ENCODE data around the gene TUBA8. TPM values are rescaled to one million over a fixed set of nuclear protein-coding genes. Genes with fewer than 3 reads are reported as not detected.

TUBA8 gene
- polyA plus RNA-seq, 1 donor (not counting 4 experiments of a cell fraction or from before 2014, with no cell fraction given), result 0.35 TPM

DNA sequence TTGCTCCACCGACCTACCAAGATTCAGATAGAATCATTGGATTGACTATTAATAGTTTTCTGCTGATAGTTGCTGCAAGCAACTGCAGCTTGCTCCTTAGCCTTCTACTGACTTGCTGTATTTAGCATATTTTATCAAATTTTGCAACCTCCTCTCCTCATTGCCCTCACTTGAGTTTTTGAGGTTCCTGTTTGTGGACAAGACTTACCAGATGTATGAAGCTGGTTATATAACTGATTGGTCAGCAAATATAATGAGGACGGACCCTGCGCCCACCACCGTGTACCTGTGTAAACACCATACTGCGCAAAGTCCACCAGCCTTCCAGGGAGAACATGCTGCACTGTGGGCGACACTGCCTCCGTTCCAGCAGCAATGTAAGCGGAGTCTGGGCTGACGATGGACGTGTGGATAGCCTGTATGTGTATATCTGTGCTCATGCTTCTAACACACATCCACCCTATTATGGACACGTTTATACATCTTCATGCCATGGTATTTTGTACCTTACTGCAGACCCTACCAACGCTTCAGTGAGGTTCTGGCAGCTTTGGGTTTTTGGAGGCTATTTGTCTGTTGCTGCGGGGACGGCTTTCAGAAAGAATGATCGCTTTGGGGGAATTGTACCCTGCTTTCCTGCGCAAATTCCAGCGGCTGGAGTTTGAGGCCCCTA lies 37.8 kb downstream of the TUBA8 start:
- TF ChIP-seq, protein P1, sequence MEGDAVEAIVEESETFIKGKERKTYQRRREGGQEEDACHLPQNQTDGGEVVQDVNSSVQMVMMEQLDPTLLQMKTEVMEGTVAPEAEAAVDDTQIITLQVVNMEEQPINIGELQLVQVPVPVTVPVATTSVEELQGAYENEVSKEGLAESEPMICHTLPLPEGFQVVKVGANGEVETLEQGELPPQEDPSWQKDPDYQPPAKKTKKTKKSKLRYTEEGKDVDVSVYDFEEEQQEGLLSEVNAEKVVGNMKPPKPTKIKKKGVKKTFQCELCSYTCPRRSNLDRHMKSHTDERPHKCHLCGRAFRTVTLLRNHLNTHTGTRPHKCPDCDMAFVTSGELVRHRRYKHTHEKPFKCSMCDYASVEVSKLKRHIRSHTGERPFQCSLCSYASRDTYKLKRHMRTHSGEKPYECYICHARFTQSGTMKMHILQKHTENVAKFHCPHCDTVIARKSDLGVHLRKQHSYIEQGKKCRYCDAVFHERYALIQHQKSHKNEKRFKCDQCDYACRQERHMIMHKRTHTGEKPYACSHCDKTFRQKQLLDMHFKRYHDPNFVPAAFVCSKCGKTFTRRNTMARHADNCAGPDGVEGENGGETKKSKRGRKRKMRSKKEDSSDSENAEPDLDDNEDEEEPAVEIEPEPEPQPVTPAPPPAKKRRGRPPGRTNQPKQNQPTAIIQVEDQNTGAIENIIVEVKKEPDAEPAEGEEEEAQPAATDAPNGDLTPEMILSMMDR (optimal IDR thresholded peaks at IDR 0.05 in 1 of 3, IDR thresholded peaks at IDR 0.05 in 1 of 3, conservative IDR thresholded peaks at IDR 0.05 in 1 of 3; ENCODE audit: extremely low read depth in 1 of 3, insufficient read depth in 2 of 3, low read length in 3 of 3), result no peak
- no peak for TF ChIP-seq EZH2 (IDR thresholded peaks at IDR 0.05; ENCODE audit: low read length)

GRCh38 chr22:18152519-18152918 lies 41.9 kb downstream of the TUBA8 start:
- H4K20me1 ChIP-seq (ENCODE audit: control insufficient read depth, extremely low read depth, insufficient read depth, low read length), result no peaks in the 10 kb centered on the region
- no peaks in the 10 kb centered on the region for H3K9me1 ChIP-seq (ENCODE audit: control insufficient read depth, extremely low read depth, insufficient read depth, low read length)
- no peaks in the 10 kb centered on the region for H3K36me3 ChIP-seq (ENCODE audit: control insufficient read depth in 2 of 2, extremely low read depth in 1 of 2, insufficient read depth in 2 of 2, low read length in 2 of 2)
- H3K4me1 ChIP-seq (ENCODE audit: control insufficient read depth, extremely low read depth, insufficient read depth, low read length), result peaks cover 13% of the 10 kb centered on the region
- H3K9ac ChIP-seq (ENCODE audit: control insufficient read depth, extremely low read depth, insufficient read depth, low read length), result no peak overlapping the region
- DNase-seq (ENCODE audit: low read depth, low spot score), result no peak
- H3K9me3 ChIP-seq (ENCODE audit: control insufficient read depth, low read depth, low read length), result no peaks in the 10 kb centered on the region
- no peak for FAIRE-seq
- no peak overlapping the region for H3K4me2 ChIP-seq (ENCODE audit: control insufficient read depth, extremely low read depth, insufficient read depth, low read depth, low read length)
- no peak overlapping the region for H3K27ac ChIP-seq (ENCODE audit: control insufficient read depth, insufficient read depth, low read length)
- no peak overlapping the region for H3K4me3 ChIP-seq (ENCODE audit: control insufficient read depth in 2 of 3, extremely low read depth in 1 of 3, insufficient read depth in 2 of 3, low read depth in 1 of 3, low read length in 3 of 3)
- dilution Hi-C loops (cut with MboI; ENCODE audit: extremely low pct_ligation_motif_present, low sequenced_read_pairs), result no loop called here
- no peak overlapping the region for H2AFZ ChIP-seq (ENCODE audit: control insufficient read depth, low read length)
- TF ChIP-seq EZH2 (IDR thresholded peaks at IDR 0.05; ENCODE audit: low read length), result no peak
- H3K79me2 ChIP-seq (ENCODE audit: control insufficient read depth, insufficient read depth, low read length), result no peaks in the 10 kb centered on the region
- peaks cover 2% of the 10 kb centered on the region for H3K27me3 ChIP-seq (ENCODE audit: control insufficient read depth, extremely low read depth, insufficient read depth, low read length)

More for the DNA sequence above, 37.8 kb downstream of the TUBA8 start:
- dilution Hi-C loops (cut with MboI; ENCODE audit: extremely low pct_ligation_motif_present, low sequenced_read_pairs), result no loop called here
- Histone ChIP-seq H3K36me3 (ENCODE audit: control insufficient read depth in 2 of 2, extremely low read depth in 1 of 2, insufficient read depth in 2 of 2, low read length in 2 of 2) (no peaks in the 10 kb centered on the region), H3K4me3 (ENCODE audit: control insufficient read depth in 2 of 3, extremely low read depth in 1 of 3, insufficient read depth in 2 of 3, low read depth in 1 of 3, low read length in 3 of 3) (no peak overlapping the region), H4K20me1 (ENCODE audit: control insufficient read depth, extremely low read depth, insufficient read depth, low read length) (no peaks in the 10 kb centered on the region), H3K9me3 (ENCODE audit: control insufficient read depth, low read depth, low read length) (no peaks in the 10 kb centered on the region), H2AFZ (ENCODE audit: control insufficient read depth, low read length) (no peak overlapping the region), H3K79me2 (ENCODE audit: control insufficient read depth, insufficient read depth, low read length) (no peaks in the 10 kb centered on the region), H3K9me1 (ENCODE audit: control insufficient read depth, extremely low read depth, insufficient read depth, low read length) (no peaks in the 10 kb centered on the region), H3K27me3 (ENCODE audit: control insufficient read depth, extremely low read depth, insufficient read depth, low read length) (peaks cover 2% of the 10 kb centered on the region), H3K9ac (ENCODE audit: control insufficient read depth, extremely low read depth, insufficient read depth, low read length) (no peak overlapping the region), H3K27ac (ENCODE audit: control insufficient read depth, insufficient read depth, low read length) (no peak overlapping the region), H3K4me2 (ENCODE audit: control insufficient read depth, extremely low read depth, insufficient read depth, low read depth, low read length) (no peak overlapping the region), H3K4me1 (ENCODE audit: control insufficient read depth, extremely low read depth, insufficient read depth, low read length) (peaks cover 6% of the 10 kb centered on the region)
- DNase-seq (ENCODE audit: low read depth, low spot score), result no peak
- no peak for FAIRE-seq
